G401 (cell line): ENCODE data around the gene OR4D2. TPM values are rescaled to one million over a fixed set of nuclear protein-coding genes. Genes with fewer than 3 reads are reported as not detected.
"Not testable (repeated sequence)": the region's sequence is repeated elsewhere in the genome, so short reads cannot be mapped to it uniquely, and the experiment has no call there.

Source experiments
- DNase-seq: peaks from one replicate; pipeline ENCODE4 v3.0.0-alpha.2; 2015; ENCODE audit warnings: low spot score
- in situ Hi-C: cut with HindIII; loops from 2 replicates; pipeline ENCODE4 v1.10.0; 2016; ENCODE audit warnings: low sequenced_read_pairs, mixed read lengths
- total RNA-seq: library from RNA; depleted of rRNA; stranded (reverse); fragments of >200 nt; shearing (Covaris generic); gene quantifications from 2 replicates; pipeline ENCODE4 v1.2.3, GENCODE V29; 2014; rRNA removed

Gene OR4D2
- total RNA-seq = not detected in 2 replicates

GRCh38 chr17:58166682-58167081 lies at the start of gene OR4D2:
OR4D2 (plus strand) TSS chr17:58166982; CDS start chr17:58169656, 2,674 bp downstream.
- in situ Hi-C loops = no loop called here
- no peak for DNase-seq

GRCh38 chr17:58117382-58117781 lies 49.4 kb upstream of the OR4D2 start:
- in situ Hi-C loops = no loop called here
- DNase-seq = no peak

DNA sequence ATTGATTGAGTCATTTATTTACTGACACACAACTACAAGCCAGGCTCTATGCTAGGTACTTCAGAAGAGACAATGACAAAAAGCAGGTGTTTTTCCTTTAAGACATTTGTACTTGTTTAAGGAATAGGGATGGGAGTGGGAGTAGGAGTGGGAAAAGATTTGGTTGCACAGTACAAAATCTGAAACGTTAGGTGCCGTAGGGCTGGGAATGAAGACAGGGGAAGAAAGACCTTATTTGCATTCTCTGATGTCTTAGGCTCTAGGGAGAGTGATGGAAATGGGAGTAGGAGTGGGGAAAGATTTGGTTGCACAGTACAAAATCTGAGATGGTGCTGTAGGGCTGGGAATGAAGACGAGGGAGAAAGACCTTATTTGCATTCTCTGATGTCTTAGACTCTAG lies 47.3 kb upstream of the OR4D2 start:
- in situ Hi-C loops = no loop called here
- no peak for DNase-seq

DNA sequence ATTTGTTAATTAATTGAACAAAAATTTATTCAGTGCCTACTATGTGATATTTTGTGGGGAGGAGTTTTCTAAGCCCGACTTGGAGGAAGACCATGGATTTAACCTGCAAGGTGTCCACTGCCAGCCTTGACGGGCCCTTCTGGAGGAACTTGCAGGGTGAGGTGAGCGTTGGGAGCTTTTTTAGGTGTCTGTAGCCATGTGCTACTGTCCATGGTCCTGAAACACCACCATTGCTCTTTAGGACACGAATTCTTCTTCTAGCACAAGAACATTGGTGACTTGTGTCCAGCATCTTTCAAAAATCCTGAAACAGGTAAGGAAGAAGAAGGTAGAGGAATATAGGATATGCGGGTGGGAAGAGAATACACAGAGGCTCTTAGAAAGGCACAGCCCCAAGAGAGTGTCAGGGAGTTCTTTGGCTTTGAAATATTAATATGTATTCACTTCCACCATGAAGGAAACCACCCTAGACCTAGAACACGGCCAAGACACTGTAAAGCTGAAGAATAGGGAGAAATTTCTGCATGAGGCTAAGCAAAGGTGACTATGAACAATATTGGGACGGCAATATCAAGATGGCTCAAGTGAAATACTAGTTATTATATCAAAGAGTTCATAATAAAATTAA lies 46.5 kb upstream of the OR4D2 start:
- no peak for DNase-seq
- in situ Hi-C loops = no loop called here

GRCh38 chr17:58121925-58122324 lies 44.9 kb upstream of the OR4D2 start:
- in situ Hi-C loops = no loop called here
- peak; percentile 36 for DNase-seq

- no peak for DNase-seq
- in situ Hi-C loops = no loop called here
Measured at GRCh38 chr17:58127846-58128245, 38.9 kb upstream of the OR4D2 start.

GRCh38 chr17:58132697-58133096 lies 34.1 kb upstream of the OR4D2 start:
- DNase-seq, in situ Hi-C loops: not testable (repeated sequence)

- in situ Hi-C loops = no loop called here
- DNase-seq = no peak
Measured at GRCh38 chr17:58136669-58137279, 30.0 kb upstream of the OR4D2 start.

DNA sequence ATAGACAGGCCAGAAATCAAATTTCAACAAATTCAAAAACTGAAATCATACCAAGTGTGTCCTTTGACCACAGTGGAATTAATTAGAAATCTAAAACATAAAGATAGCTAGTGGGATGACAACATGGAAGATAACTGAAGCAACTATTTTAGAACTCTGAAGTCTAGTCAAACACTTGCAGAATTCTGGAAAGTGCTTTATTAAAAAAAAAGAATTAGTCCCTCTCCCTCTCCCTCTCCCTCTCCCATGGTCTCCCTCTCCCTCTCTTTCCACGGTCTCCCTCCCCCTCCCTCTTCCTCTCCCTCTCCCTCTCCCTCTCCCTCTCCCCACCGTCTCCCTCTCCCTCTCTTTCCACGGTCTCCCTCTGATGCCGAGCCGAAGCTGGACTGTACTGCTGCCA lies 25.3 kb upstream of the OR4D2 start:
- in situ Hi-C loops = no loop called here

GRCh38 chr17:58143335-58143734 lies 23.4 kb upstream of the OR4D2 start:
- DNase-seq, in situ Hi-C loops: not testable (repeated sequence)

More for the DNA sequence above, 25.3 kb upstream of the OR4D2 start:
- no peak for DNase-seq

DNA sequence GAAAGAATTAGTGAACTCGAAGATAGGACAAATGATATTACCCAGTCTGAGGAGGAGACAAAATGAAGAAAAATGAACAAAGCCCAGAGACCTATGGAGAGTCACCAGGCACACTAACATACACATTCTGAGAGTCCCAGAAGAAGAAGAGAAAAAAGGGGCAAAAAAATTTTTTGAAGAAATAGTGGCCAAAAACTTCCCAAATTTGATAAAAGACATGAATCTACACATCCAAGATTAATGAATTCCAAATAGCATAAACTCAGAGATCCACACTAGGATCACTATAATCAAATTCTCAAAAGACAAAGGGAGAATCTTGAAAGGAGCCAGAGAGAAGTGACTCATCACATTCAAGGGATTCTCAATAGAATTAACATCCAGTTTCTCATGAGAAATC lies 22.0 kb upstream of the OR4D2 start:
- in situ Hi-C loops = no loop called here
- DNase-seq = no peak

- in situ Hi-C loops = no loop called here
Measured at GRCh38 chr17:58147930-58148434, 18.8 kb upstream of the OR4D2 start, which contains the start of gene OR4D1. OR4D1 (plus strand) TSS chr17:58148384; CDS start chr17:58155154, 6,770 bp downstream.

DNA sequence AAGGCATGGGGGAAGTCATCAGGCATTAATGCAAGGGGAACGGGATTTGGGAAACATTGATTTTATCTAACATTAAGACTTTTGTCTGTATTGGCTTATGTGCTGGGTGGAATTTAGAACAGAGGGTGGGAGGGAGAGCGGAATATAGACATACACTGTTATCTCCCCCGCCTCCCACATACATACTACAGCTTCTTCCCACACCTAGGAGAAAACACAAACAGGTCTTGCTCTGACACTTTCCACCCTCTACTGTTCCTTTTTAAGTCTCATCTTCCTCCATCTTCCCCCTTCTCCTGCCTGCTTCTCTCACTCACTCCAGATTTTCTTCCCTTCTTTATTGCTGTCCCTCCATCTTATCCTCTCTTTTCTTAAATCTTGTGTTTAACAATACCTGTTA lies 18.2 kb upstream of the OR4D2 start:
- DNase-seq = no peak
- in situ Hi-C loops = no loop called here

More at GRCh38 chr17:58147930-58148434, 18.8 kb upstream of the OR4D2 start, which contains the start of gene OR4D1:
- DNase-seq = no peak

DNA sequence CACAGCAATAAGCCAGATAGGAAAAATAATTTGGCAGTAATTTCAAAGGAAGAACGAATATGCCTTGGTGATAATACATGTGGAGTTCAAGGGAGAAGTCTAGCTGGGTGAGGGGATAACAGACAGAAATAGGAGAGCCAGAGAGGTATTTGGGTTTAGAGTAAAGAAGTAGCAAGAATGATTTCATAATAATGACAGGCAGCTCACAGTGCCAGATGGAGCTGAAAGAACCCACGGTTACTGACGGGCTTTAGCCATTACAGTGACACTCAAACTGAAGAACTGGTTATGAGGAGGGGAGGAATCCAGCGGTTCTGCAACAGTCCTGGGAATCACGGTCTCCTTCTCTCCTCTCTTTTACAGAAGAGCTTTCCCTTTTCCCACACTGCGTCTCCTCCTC lies 16.4 kb upstream of the OR4D2 start:
- in situ Hi-C loops = no loop called here
- DNase-seq = no peak

GRCh38 chr17:58153046-58153445 lies 13.7 kb upstream of the OR4D2 start:
- DNase-seq = no peak
- in situ Hi-C loops = no loop called here

- no peak for DNase-seq
- in situ Hi-C loops = no loop called here
Measured at GRCh38 chr17:58153671-58154070, 13.1 kb upstream of the OR4D2 start.

- in situ Hi-C loops = no loop called here
- peak; percentile 67 for DNase-seq
Measured at GRCh38 chr17:58156839-58157803, 9.7 kb upstream of the OR4D2 start.

DNA sequence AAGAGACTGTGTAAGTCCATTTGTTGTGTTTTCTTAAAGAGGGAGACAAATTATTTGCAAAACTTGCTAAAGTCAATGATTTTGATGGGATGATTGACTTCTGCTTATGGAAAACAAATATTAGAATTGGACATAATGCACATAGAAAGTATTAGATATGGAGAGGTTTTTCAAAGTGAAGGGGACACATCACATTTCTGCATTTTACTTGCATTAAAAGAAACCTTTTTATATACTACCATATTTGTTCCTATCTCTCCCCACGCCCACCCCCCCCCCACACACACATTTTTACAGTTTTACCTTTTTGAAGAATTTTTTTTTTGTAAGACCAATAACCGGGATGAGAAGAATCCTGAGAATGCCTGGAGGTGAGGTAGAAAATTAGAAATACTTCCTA lies 8.6 kb upstream of the OR4D2 start:
- no peak for DNase-seq
- in situ Hi-C loops = no loop called here

DNA sequence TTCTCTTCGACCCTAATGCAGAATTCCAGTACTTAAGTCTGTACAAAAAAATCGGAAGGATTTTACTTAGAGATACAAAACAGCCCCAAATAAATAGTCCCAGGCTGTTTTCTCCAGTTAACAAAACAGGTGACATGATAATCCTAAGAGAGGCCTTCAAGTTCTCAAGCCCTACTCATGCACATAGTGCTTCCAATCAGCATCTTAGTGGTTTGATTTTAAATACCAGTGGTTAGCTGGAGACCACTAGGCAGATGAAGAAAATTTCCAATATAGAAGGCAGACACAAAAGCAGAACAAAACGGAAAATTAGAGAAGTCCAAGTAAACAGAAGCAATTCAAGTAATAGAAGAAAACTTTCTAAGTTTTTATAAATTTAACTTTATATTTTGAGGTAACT lies 5.2 kb upstream of the OR4D2 start:
- no peak for DNase-seq
- in situ Hi-C loops = no loop called here

- no peak for DNase-seq
- in situ Hi-C loops = no loop called here
Measured at GRCh38 chr17:58165981-58166380, 801 bp upstream of the OR4D2 start.
